Ammon's horn (tissue), 1 donor: Measurements from ENCODE around the gene STAP1.

Experiments
- DNase-seq: peaks from one replicate; pipeline ENCODE4 v3.0.0-alpha.2; 2016; ENCODE audit warnings: low spot score

The STAP1 gene

GRCh38 chr4:67555447-67555846 is 3.1 kb upstream of the STAP1 start:
- DNase-seq, result no peak

- no peak for DNase-seq
Measured at GRCh38 chr4:67556436-67556835, 2.1 kb upstream of the STAP1 start.

GRCh38 chr4:67565284-67565683 is 6.8 kb downstream of the STAP1 start:
- no peak for DNase-seq

GRCh38 chr4:67566335-67566734 is 7.8 kb downstream of the STAP1 start:
- no peak for DNase-seq

- DNase-seq, result no peak
Measured at GRCh38 chr4:67568820-67569219, 10.3 kb downstream of the STAP1 start.

- DNase-seq, result no peak
Measured at GRCh38 chr4:67570537-67570936, 12.0 kb downstream of the STAP1 start.

- no peak for DNase-seq
Measured at GRCh38 chr4:67571975-67572374, 13.4 kb downstream of the STAP1 start.

- no peak for DNase-seq
Measured at GRCh38 chr4:67573193-67573592, 14.7 kb downstream of the STAP1 start.

GRCh38 chr4:67575232-67576058 is 16.9 kb downstream of the STAP1 start:
- DNase-seq, result no peak

- DNase-seq, result no peak
Measured at GRCh38 chr4:67576059-67576466, 17.5 kb downstream of the STAP1 start.

GRCh38 chr4:67576538-67576937 is 18.0 kb downstream of the STAP1 start:
- DNase-seq, result no peak

- DNase-seq, result no peak
Measured at GRCh38 chr4:67580577-67580976, 22.1 kb downstream of the STAP1 start.

GRCh38 chr4:67581208-67581857 is 22.8 kb downstream of the STAP1 start:
- no peak for DNase-seq

GRCh38 chr4:67581913-67582312 is 23.4 kb downstream of the STAP1 start:
- no peak for DNase-seq

GRCh38 chr4:67584496-67584895 is 26.0 kb downstream of the STAP1 start:
- DNase-seq, result no peak

GRCh38 chr4:67587156-67587555 is 28.6 kb downstream of the STAP1 start:
- no peak for DNase-seq

- DNase-seq, result peak; percentile 56
Measured at GRCh38 chr4:67593741-67594175, 35.2 kb downstream of the STAP1 start.

- DNase-seq, result no peak
Measured at GRCh38 chr4:67603310-67604028, 44.9 kb downstream of the STAP1 start.

GRCh38 chr4:67604029-67604381 is 45.5 kb downstream of the STAP1 start:
- no peak for DNase-seq

- DNase-seq, result peak; percentile 8
Measured at GRCh38 chr4:67604749-67605148, 46.2 kb downstream of the STAP1 start.

- no peak for DNase-seq
Measured at GRCh38 chr4:67608027-67608426, 49.5 kb downstream of the STAP1 start.

- no peak for DNase-seq
Measured at GRCh38 chr4:67614186-67614585, 55.7 kb downstream of the STAP1 start.

GRCh38 chr4:67615119-67615518 is 56.6 kb downstream of the STAP1 start:
- no peak for DNase-seq
